Gastroesophageal sphincter (tissue), 3 donors: Measurements from ENCODE around the gene SINHCAF.

Experiments
- EP300 ChIP-seq: sonication (generic); formaldehyde crosslinking; IDR thresholded peaks from one replicate; pipeline ENCODE4 v1.6.1; 2017; ENCODE audit warnings: antibody characterized with exemption, mild to moderate bottlenecking
- POLR2A ChIP-seq, 2 donors: fragments of 450-650 bp; IDR thresholded peaks; one replicate each; pipeline ENCODE4 v1.6.1; 2017; ENCODE audit warnings: antibody characterized with exemption in 2 of 2, mild to moderate bottlenecking in 2 of 2, moderate library complexity in 1 of 2
- TF ChIP-seq, protein P1 (sequence below), 4 experiments: fragments of 200-600 bp in 2 of 4; fragments of 450-650 bp in 2 of 4; sonication (generic) in 1 of 4; IDR thresholded peaks; one replicate each; pipeline ENCODE4 v1.5.1; 2017 to 2019; ENCODE audit warnings: antibody characterized with exemption in 4 of 4, mild to moderate bottlenecking in 2 of 4, moderate library complexity in 2 of 4

DNA sequence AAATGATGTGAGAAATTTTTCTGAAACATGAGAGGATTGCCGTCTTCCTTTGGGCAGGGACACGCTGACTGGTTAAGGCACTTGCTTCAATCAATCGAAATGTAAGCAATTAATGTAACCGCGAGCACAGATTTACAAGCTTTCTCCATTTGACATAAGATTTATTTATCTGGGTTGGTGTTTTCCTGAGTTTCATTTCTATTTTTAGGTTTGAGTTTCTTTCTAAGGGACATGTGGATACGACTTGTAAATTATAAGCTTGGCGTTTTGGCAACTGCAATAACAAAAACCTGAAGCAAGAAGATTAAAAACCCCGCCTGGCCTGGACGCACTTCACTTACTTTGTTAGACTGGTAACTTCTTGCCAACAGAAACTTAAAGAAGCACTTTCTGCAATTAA lies 20.3 kb upstream of the SINHCAF start:
- TF ChIP-seq, protein P1, sequence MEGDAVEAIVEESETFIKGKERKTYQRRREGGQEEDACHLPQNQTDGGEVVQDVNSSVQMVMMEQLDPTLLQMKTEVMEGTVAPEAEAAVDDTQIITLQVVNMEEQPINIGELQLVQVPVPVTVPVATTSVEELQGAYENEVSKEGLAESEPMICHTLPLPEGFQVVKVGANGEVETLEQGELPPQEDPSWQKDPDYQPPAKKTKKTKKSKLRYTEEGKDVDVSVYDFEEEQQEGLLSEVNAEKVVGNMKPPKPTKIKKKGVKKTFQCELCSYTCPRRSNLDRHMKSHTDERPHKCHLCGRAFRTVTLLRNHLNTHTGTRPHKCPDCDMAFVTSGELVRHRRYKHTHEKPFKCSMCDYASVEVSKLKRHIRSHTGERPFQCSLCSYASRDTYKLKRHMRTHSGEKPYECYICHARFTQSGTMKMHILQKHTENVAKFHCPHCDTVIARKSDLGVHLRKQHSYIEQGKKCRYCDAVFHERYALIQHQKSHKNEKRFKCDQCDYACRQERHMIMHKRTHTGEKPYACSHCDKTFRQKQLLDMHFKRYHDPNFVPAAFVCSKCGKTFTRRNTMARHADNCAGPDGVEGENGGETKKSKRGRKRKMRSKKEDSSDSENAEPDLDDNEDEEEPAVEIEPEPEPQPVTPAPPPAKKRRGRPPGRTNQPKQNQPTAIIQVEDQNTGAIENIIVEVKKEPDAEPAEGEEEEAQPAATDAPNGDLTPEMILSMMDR (IDR thresholded peaks at IDR 0.05), result no peak
- no peak for TF ChIP-seq EP300
- TF ChIP-seq POLR2A (IDR thresholded peaks at IDR 0.05), result no peak
